Vagina (tissue), 2 donors: ENCODE measurements around the gene HAUS7.

Source experiments
- POLR2A ChIP-seq, 2 donors: fragments of 450-650 bp; IDR thresholded peaks; one replicate each; pipeline ENCODE4 v1.6.1; 2017; ENCODE audit warnings: antibody characterized with exemption in 2 of 2, mild to moderate bottlenecking in 2 of 2, moderate library complexity in 2 of 2
- POLR2AphosphoS5 ChIP-seq, 2 donors: sonication (generic); formaldehyde crosslinking; IDR thresholded peaks; one replicate each; pipeline ENCODE4 v1.9.0; 2017; ENCODE audit warnings: antibody characterized with exemption in 2 of 2, mild to moderate bottlenecking in 2 of 2, low read depth in 1 of 2; ENCODE audit not compliant: insufficient read depth in 1 of 2
- TF ChIP-seq, protein P1 (sequence below), 3 experiments: fragments of 450-650 bp in 2 of 3; fragments of 200-600 bp in 1 of 3; sonication (generic) in 1 of 3; IDR thresholded peaks; one replicate each; pipeline ENCODE4 v1.5.1; 2017 to 2019; ENCODE audit warnings: antibody characterized with exemption in 3 of 3, mild to moderate bottlenecking in 2 of 3, moderate library complexity in 2 of 3

DNA sequence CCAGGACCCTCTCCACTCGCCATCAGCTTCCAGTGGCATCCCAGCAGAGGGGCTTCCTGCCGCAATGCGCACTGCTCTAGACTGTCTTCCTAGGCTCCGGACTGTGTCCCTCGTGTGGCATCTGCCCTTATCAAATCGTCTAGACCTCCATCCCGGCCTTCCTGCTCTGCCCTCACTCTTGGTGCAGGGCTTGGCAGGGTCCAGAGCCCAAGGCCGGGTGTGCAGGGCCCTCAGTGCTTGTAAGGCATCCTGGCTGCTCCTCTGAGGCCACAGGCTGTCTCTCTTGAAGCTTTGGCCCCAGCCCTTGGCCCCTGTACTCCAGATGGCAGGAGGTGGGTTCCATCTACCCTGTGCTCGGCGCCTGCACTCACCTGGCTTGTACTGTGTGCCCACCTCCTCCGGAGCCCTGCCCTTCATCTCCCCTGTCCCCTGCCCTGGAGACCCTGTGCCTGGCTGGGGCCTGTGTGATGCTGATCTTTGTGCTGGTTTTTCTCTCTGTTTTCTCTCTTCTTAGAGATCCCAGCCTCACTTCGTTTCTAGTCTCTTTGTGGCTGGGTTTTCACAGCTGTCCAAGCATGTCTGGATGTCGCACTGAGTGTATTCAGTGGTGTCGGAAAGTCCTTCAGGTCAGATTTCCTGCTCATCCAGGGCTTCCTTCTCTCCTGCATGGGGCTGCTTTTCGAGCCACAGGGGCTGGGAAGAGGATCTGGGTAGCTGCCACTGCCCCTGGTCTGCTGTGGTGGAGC, 20.8 kb downstream of the HAUS7 start:
- TF ChIP-seq, protein P1, sequence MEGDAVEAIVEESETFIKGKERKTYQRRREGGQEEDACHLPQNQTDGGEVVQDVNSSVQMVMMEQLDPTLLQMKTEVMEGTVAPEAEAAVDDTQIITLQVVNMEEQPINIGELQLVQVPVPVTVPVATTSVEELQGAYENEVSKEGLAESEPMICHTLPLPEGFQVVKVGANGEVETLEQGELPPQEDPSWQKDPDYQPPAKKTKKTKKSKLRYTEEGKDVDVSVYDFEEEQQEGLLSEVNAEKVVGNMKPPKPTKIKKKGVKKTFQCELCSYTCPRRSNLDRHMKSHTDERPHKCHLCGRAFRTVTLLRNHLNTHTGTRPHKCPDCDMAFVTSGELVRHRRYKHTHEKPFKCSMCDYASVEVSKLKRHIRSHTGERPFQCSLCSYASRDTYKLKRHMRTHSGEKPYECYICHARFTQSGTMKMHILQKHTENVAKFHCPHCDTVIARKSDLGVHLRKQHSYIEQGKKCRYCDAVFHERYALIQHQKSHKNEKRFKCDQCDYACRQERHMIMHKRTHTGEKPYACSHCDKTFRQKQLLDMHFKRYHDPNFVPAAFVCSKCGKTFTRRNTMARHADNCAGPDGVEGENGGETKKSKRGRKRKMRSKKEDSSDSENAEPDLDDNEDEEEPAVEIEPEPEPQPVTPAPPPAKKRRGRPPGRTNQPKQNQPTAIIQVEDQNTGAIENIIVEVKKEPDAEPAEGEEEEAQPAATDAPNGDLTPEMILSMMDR (IDR thresholded peaks at IDR 0.05) = no peak
- TF ChIP-seq POLR2A (IDR thresholded peaks at IDR 0.05) (no peak), POLR2AphosphoS5 (IDR thresholded peaks at IDR 0.05; ENCODE audit: insufficient read depth in 1 of 2, low read depth in 1 of 2) (no peak)
